GM12891 (cell line): ENCODE data around the gene ATP5PF.

Experiments used
- POLR2A ChIP-seq: IDR thresholded peaks from 2 replicates; pipeline ENCODE4 v1.6.1; 2011; ENCODE audit warnings: low read depth, low read length, control low read depth
- POLR2AphosphoS5 ChIP-seq: IDR thresholded peaks from 2 replicates; pipeline ENCODE4 v1.6.1; 2011; ENCODE audit warnings: low read depth, low read length, control low read depth
- TAF1 ChIP-seq: IDR thresholded peaks from 2 replicates; pipeline ENCODE4 v1.6.1; 2011; ENCODE audit warnings: low read depth, low read length, control low read depth

DNA sequence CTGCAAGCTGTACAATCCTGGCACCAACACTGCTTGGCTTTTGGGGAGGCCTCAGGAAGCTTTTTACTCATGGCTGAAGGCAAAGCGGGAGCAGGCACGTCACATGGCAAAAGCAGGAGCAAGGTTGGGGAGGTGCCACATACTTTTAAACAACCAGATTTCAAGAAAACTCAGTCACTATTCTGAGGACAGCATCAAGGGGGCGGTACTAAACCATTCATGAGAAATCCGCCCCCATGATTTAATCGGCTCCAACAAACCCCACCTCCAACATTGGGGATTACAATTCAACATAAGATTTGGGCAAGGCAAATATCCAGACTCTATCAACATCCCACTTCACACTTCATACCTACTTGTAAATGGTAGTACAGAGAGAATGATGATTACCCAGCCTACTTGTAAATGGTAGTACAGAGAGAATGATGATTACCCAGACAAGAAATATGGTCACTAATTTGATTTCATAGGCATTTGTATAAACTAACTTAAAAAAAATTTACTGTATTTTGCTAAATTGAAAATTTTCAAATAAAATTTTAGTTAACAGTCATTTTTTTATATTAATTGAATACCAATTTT is 24.9 kb downstream of the ATP5PF start:
- no peak for TF ChIP-seq POLR2AphosphoS5
- TF ChIP-seq POLR2A, result no peak
- TF ChIP-seq TAF1, result no peak
